Activated B cell treated with CpG ODN at 0.5 μM for 24 hours (primary cell): Measurements from ENCODE around the gene DNM1L. TPM values are rescaled to one million over a fixed set of nuclear protein-coding genes. Genes with fewer than 3 reads are reported as not detected.

Experiments used
- ATAC-seq: fragments of 200-7000 bp; cut with Tn5 transposase; one replicate; pipeline ENCODE4 v1.10.0; 2021; ENCODE audit warnings: low read depth, mild to moderate bottlenecking, moderate library complexity
- CTCF ChIA-PET: fragments of 350-600 bp; sonication (Branson Sonifier 250); formaldehyde crosslinking; loops from one replicate; lab custom pipeline; 2021; ENCODE audit warnings: antibody characterized with exemption; lab: Charles Lee
- POLR2A ChIA-PET: fragments of 350-600 bp; sonication (Branson Sonifier 250); formaldehyde crosslinking; loops from one replicate; lab custom pipeline; 2021; ENCODE audit warnings: antibody characterized with exemption; lab: Charles Lee
- DNase-seq: peaks from one replicate; pipeline ENCODE4 v3.0.0; 2022
- H3K27ac Mint-ChIP-seq: one replicate; pipeline ENCODE4 v1.8.0; 2020; ENCODE audit warnings: mixed read lengths
- H3K27me3 Mint-ChIP-seq: one replicate; pipeline ENCODE4 v1.8.0; 2021; ENCODE audit warnings: mixed read lengths
- H3K36me3 Mint-ChIP-seq: one replicate; pipeline ENCODE4 v1.8.0; 2021; ENCODE audit warnings: low read depth, mixed read lengths
- H3K4me1 Mint-ChIP-seq: one replicate; pipeline ENCODE4 v1.8.0; 2021; ENCODE audit warnings: mixed read lengths
- H3K4me3 Mint-ChIP-seq: one replicate; pipeline ENCODE4 v1.8.0; 2020; ENCODE audit warnings: mild to moderate bottlenecking, mixed read lengths
- H3K9me3 Mint-ChIP-seq: one replicate; pipeline ENCODE4 v1.8.0; 2020; ENCODE audit warnings: mixed read lengths
- intact Hi-C: fragments of 100-400 bp; cut with micrococcal nuclease; formaldehyde crosslinking; loops from one replicate; pipeline ENCODE4 v1.15.1; 2024
- total RNA-seq: library from RNA; stranded (reverse); gene quantifications from 2 replicates; pipeline ENCODE4 v1.2.3, GENCODE V29; 2022
- TF ChIP-seq, protein P1 (sequence below): fragments of 200-600 bp; IDR thresholded peaks from one replicate; pipeline ENCODE4 v1.8.0; 2022; ENCODE audit warnings: antibody characterized with exemption, mild to moderate bottlenecking

Gene DNM1L
- total RNA-seq, 1 donor from 2014 or later: 83.1 TPM

DNA sequence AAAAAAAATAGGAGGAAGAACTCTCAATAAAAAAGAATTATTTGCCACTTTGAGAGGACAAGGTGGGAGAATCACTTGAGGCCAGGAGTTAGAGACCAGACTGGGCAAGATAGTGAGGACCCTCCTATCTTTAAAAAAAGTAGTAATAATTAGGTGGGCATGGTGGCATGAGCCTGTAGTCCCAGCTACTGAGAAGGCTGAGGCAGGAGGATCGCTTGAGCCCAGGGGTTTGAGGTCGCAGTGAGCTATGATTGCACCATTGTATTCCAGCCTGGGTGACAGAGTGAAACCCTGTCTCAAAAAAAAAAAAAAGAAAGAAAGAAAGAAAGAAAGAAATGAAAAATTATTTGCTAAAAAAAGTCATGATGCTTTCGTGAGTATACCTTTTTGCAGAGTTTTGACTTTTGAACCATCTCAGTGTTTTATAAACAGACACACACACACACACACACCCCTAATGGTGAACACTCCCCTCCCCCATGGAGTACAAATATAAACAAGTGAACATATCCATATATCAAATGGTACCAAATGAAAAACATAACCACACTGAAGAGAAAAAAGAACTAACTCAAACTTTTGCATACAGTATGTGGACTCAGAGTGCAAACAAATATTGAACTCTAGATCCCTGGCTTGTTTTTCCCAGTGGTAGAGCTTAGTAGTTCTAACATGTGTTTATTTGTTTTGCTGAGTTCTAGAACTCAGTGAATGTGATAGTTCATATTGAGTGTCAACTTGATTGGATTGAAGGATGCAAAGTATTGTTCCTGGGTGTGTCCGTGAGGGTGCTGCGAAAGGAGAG, 27.7 kb upstream of the DNM1L start:
- H3K36me3 Mint-ChIP-seq: no peaks in the 10 kb centered on the region
- H3K27me3 Mint-ChIP-seq: no peaks in the 10 kb centered on the region
- H3K9me3 Mint-ChIP-seq: no peaks in the 10 kb centered on the region
- CTCF ChIA-PET: no interaction called here
- intact Hi-C loops: no loop called here
- TF ChIP-seq, protein P1, sequence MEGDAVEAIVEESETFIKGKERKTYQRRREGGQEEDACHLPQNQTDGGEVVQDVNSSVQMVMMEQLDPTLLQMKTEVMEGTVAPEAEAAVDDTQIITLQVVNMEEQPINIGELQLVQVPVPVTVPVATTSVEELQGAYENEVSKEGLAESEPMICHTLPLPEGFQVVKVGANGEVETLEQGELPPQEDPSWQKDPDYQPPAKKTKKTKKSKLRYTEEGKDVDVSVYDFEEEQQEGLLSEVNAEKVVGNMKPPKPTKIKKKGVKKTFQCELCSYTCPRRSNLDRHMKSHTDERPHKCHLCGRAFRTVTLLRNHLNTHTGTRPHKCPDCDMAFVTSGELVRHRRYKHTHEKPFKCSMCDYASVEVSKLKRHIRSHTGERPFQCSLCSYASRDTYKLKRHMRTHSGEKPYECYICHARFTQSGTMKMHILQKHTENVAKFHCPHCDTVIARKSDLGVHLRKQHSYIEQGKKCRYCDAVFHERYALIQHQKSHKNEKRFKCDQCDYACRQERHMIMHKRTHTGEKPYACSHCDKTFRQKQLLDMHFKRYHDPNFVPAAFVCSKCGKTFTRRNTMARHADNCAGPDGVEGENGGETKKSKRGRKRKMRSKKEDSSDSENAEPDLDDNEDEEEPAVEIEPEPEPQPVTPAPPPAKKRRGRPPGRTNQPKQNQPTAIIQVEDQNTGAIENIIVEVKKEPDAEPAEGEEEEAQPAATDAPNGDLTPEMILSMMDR: no peak
- no peaks in the 10 kb centered on the region for H3K4me1 Mint-ChIP-seq
- no peak for DNase-seq
- ATAC-seq: no peak
- no peak overlapping the region for H3K27ac Mint-ChIP-seq
- POLR2A ChIA-PET: no interaction called here
- H3K4me3 Mint-ChIP-seq: no peak overlapping the region

DNA sequence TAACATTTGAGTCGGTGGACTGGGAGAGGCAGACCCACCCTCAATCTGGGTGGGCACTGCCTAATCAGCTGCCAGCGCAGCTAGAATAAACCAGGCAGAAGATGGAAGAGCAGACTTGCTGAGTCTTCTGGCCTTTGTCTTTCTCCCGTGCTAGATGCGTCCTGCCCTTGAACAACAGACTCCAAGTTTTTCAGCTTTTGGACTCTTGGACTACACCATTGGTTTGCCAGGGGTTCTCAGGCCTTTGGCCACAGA, 27.2 kb upstream of the DNM1L start:
- no peak overlapping the region for H3K4me3 Mint-ChIP-seq
- no peaks in the 10 kb centered on the region for H3K36me3 Mint-ChIP-seq
- ChIA-PET CTCF (no interaction called here), POLR2A (no interaction called here)
- no peaks in the 10 kb centered on the region for H3K9me3 Mint-ChIP-seq
- ATAC-seq: no peak
- H3K4me1 Mint-ChIP-seq: no peaks in the 10 kb centered on the region
- intact Hi-C loops: no loop called here
- DNase-seq: no peak
- TF ChIP-seq, protein P1: no peak
- no peak overlapping the region for H3K27ac Mint-ChIP-seq
- H3K27me3 Mint-ChIP-seq: no peaks in the 10 kb centered on the region

DNA sequence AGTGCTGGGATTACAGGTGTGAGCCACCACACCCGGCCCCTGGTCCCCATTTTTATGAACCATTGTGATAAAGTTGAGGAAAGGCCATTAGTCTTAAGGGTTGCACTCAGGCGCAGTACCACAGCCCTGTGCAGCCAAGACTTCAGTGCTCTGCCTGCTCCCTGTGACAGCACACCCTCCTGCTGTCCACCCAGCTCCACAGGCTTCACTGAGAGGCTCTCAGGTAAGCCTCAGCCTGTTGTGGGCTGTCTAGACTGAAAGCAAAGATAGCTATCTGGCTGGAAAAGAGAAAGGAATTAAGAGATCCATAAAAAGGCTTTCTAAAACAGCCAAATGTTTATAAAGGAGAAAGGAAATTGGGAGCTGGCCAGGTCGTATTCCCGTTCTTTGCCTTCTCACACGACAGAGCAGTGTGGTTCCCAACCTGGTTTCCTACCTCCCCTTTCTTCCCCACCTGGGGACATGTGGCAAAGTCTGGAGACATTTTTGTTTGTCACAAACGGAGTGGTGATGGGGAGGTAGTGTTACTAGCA, 19.1 kb upstream of the DNM1L start:
- H3K4me1 Mint-ChIP-seq: peaks cover 2% of the 10 kb centered on the region
- CTCF ChIA-PET: interaction anchor here (1.0 kb wide), 1 partner anchor 204 kb away, joined by 4 read pairs; no protein-coding TSS in a partner anchor
- POLR2A ChIA-PET: no interaction called here
- H3K27ac Mint-ChIP-seq: no peak overlapping the region
- ATAC-seq (no peak), DNase-seq (no peak)
- no peak overlapping the region for H3K4me3 Mint-ChIP-seq
- intact Hi-C loops: loop anchor here (5.0 kb wide), 1 partner anchor 1008 kb away; no protein-coding TSS in a partner anchor
- H3K27me3 Mint-ChIP-seq: no peaks in the 10 kb centered on the region
- TF ChIP-seq, protein P1: no peak
- no peaks in the 10 kb centered on the region for H3K9me3 Mint-ChIP-seq
- no peaks in the 10 kb centered on the region for H3K36me3 Mint-ChIP-seq

DNA sequence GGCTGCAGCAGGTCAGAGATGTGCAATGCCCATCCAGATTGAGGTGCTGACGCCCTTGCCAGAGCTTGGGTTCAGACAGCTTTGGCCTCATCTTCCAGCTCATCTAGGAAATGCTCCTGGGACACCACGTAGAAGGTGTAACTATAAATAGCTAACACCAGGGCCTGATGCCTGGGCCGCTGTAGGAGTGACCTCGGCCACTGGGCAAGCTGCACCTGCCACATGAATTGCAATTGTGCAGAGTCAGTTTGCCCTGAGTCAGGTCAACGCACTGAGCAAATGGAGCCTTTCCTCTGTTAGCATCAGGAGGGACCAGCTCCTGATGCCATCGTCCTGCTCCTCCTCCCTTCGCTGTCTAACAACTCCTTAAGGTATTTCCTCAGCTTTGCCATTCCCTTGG, 17.4 kb upstream of the DNM1L start:
- peaks cover 2% of the 10 kb centered on the region for H3K4me1 Mint-ChIP-seq
- TF ChIP-seq, protein P1: no peak
- no peaks in the 10 kb centered on the region for H3K9me3 Mint-ChIP-seq
- no peaks in the 10 kb centered on the region for H3K27me3 Mint-ChIP-seq
- no peak for DNase-seq
- ChIA-PET CTCF (interaction anchor here (1.8 kb wide), 1 partner anchor 94 kb away, joined by 4 read pairs; the partner anchor contains the start of gene YARS2), POLR2A (no interaction called here)
- no peaks in the 10 kb centered on the region for H3K36me3 Mint-ChIP-seq
- H3K4me3 Mint-ChIP-seq: no peak overlapping the region
- ATAC-seq: no peak
- intact Hi-C loops: no loop called here
- no peak overlapping the region for H3K27ac Mint-ChIP-seq

DNA sequence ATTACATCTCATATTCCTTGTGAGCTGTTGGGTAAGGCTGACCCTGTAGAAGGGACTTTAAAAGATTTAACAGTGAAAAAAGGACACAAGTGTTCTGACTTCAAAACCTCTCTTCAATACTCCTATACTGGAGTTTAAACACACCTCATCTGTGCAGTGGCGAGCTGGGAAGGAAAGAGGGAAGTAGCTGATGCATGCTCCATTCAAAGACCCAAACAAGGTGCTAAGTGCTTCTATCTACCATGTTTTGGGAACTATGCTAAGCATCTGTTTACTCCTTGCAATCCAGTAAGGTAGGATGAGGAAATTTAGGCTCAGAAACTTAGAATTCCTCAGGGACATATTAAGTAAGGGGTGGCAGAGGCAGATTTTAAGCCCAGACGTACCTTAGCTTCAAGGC, 16.4 kb upstream of the DNM1L start:
- DNase-seq (no peak), ATAC-seq (no peak)
- no peaks in the 10 kb centered on the region for H3K27me3 Mint-ChIP-seq
- H3K4me3 Mint-ChIP-seq: no peak overlapping the region
- no peaks in the 10 kb centered on the region for H3K36me3 Mint-ChIP-seq
- H3K27ac Mint-ChIP-seq: no peak overlapping the region
- H3K4me1 Mint-ChIP-seq: peaks cover 2% of the 10 kb centered on the region
- no peaks in the 10 kb centered on the region for H3K9me3 Mint-ChIP-seq
- TF ChIP-seq, protein P1: no peak
- intact Hi-C loops: no loop called here
- CTCF ChIA-PET: interaction anchor here (1.8 kb wide), 1 partner anchor 93 kb away, joined by 4 read pairs; the partner anchor contains the start of gene YARS2
- POLR2A ChIA-PET: no interaction called here
